ENCODE measurements around the gene BPIFB3. TPM values are rescaled to one million over a fixed set of nuclear protein-coding genes. Genes with fewer than 3 reads are reported as not detected.

Gene BPIFB3
- total and polyA plus RNA-seq, 2 of the 13 experiments (the other 11 are each of a cell fraction or from before 2014, with no cell fraction given), result 0.09 TPM; not detected in 1

- TF ChIP-seq ZNF510 (CRISPR knock-in tag; IDR thresholded peaks at IDR 0.05; ENCODE audit: low read depth) (0 out of 2 replicates have a peak, but pooled peaks have one; percentile 87), MED13 (CRISPR knock-in tag; IDR thresholded peaks at IDR 0.05) (peak; percentile 24; the same call in 1 of the 2 replicates), HNRNPH1 (optimal IDR thresholded peaks at IDR 0.05; ENCODE audit: low read depth, low read length) (peak; percentile 79), ZNF740 (CRISPR knock-in tag; IDR thresholded peaks at IDR 0.05) (0 out of 2 replicates have a peak, but pooled peaks have one; percentile 40), ZNF143 (CRISPR knock-in tag; IDR thresholded peaks at IDR 0.05) (0 out of 2 replicates have a peak, but pooled peaks have one; percentile 19), E2F2 (CRISPR knock-in tag; IDR thresholded peaks at IDR 0.05; ENCODE audit: borderline replicate concordance) (0 out of 2 replicates have a peak, but pooled peaks have one; percentile 12), RFXAP (CRISPR knock-in tag; IDR thresholded peaks at IDR 0.05; ENCODE audit: borderline replicate concordance) (peak; percentile 87), ZNF34 (CRISPR knock-in tag; IDR thresholded peaks at IDR 0.05; ENCODE audit: borderline replicate concordance) (0 out of 2 replicates have a peak, but pooled peaks have one; percentile 19), HNF4A (CRISPR knock-in tag; IDR thresholded peaks at IDR 0.05) (peak; percentile 85), TEAD3 (CRISPR knock-in tag; optimal IDR thresholded peaks at IDR 0.05; ENCODE audit: borderline replicate concordance) (peak; percentile 95), SRSF1 (optimal IDR thresholded peaks at IDR 0.05; ENCODE audit: low read depth, low read length) (peak; percentile 81), SRF (IDR thresholded peaks at IDR 0.05; ENCODE audit: low read depth, low read length) (0 out of 2 replicates have a peak, but pooled peaks have one; percentile 31), SMYD3 (CRISPR knock-in tag; IDR thresholded peaks at IDR 0.05) (no peak), REST (IDR thresholded peaks at IDR 0.05; ENCODE audit: borderline replicate concordance in 1 of 2, low read depth in 1 of 2, low read length in 2 of 2) (peak in 1 of 2 experiments; percentile 79; a peak in 2 of 4 replicates), ZHX1 (CRISPR knock-in tag; IDR thresholded peaks at IDR 0.05; ENCODE audit: low read depth) (peak; percentile 77; the same call in 1 of the 2 replicates), ZFAT (CRISPR knock-in tag; conservative IDR thresholded peaks at IDR 0.05) (no peak), KLF6 (CRISPR knock-in tag; IDR thresholded peaks at IDR 0.05) (peak; percentile 63; the same call in 1 of the 2 replicates)
Measured at GRCh38 chr20:33005908-33006775, 47.6 kb upstream of the BPIFB3 start (continued).
